ENCODE measurements around the gene CDH2.

- TF ChIP-seq CTCF (conservative IDR thresholded peaks at IDR 0.05) (no peak), ZFX (IDR thresholded peaks at IDR 0.05) (no peak)
Observed at GRCh38 chr18:28175150-28175929, 1.6 kb downstream of the CDH2 start.
